Activated CD4-positive, alpha-beta memory T cell treated with anti-CD3 and anti-CD28 coated beads for 36 hours (primary cell): ENCODE measurements around the gene MED16. TPM values are rescaled to one million over a fixed set of nuclear protein-coding genes. Genes with fewer than 3 reads are reported as not detected.

ENCODE experiments used
- CTCF ChIA-PET: fragments of 350-600 bp; sonication (Branson Sonifier 250); formaldehyde crosslinking; loops from one replicate; lab custom pipeline; 2021; ENCODE audit warnings: antibody characterized with exemption, inconsistent platforms; lab: Charles Lee
- POLR2A ChIA-PET: fragments of 350-600 bp; sonication (Branson Sonifier 250); formaldehyde crosslinking; loops from one replicate; lab custom pipeline; 2021; ENCODE audit warnings: antibody characterized with exemption; lab: Charles Lee
- DNase-seq: peaks from one replicate; pipeline ENCODE4 v3.0.0-alpha.2; 2020
- H3K27ac Mint-ChIP-seq: one replicate; pipeline ENCODE4 v1.8.0; 2021; ENCODE audit warnings: mixed read lengths
- H3K27me3 Mint-ChIP-seq: one replicate; pipeline ENCODE4 v1.8.0; 2021; ENCODE audit warnings: mixed read lengths
- H3K36me3 Mint-ChIP-seq: one replicate; pipeline ENCODE4 v1.8.0; 2021; ENCODE audit warnings: mixed read lengths
- H3K4me1 Mint-ChIP-seq: one replicate; pipeline ENCODE4 v1.8.0; 2021; ENCODE audit warnings: low read depth, mixed read lengths
- H3K4me3 Mint-ChIP-seq: one replicate; pipeline ENCODE4 v1.8.0; 2021; ENCODE audit warnings: mild to moderate bottlenecking, mixed read lengths
- H3K9me3 Mint-ChIP-seq: one replicate; pipeline ENCODE4 v1.8.0; 2021; ENCODE audit warnings: mixed read lengths
- intact Hi-C: fragments of 100-400 bp; cut with micrococcal nuclease; formaldehyde crosslinking; loops from one replicate; pipeline ENCODE4 v1.15.1; 2023
- total RNA-seq, 2 experiments: library from RNA; stranded (reverse); gene quantifications; one replicate each; pipeline ENCODE4 v1.2.3, GENCODE V29; 2021

Gene MED16
- total RNA-seq, 2 experiments from 2014 or later, result 58.9 to 62.7 TPM

DNA sequence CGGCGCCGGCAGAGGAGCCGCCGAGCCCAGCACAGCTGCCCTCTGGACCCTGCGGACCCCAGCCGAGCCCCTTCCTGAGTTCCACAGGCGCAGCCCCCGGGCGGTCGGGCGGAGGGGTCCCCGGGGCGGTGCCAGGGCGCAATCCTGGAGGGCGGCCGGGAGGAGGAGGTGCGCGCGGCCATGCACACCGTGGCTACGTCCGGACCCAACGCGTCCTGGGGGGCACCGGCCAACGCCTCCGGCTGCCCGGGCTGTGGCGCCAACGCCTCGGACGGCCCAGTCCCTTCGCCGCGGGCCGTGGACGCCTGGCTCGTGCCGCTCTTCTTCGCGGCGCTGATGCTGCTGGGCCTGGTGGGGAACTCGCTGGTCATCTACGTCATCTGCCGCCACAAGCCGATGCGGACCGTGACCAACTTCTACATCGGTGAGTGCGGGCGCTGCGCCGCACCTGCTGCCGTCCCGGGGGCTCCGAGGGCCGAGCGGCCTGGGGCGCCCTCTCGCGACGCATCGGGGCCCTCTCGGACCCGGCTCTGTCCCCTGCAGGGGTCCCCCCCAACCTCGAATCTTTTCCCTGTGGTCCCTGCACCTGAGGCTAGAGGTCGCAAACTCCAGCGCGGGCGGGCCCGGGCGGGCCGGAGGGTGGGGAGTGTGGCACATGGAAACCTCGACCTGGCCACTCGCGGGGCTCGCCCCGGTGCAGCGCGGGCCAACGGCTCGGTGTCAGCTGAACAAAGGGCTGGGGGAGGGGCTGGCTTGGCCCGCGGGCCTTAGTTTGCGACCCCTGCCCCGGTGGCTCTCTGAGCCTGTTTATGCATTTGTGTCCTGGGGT, 24.6 kb upstream of the MED16 start, which contains the start of gene KISS1R:
TSS of gene KISS1R (plus strand) at position 11 of the 829 bp plus-strand sequence. CDS start at position 181, 170 bp downstream.
- DNase-seq, result peak; percentile 70
- H3K4me1 Mint-ChIP-seq, result peaks cover 25% of the 10 kb centered on the region
- no peaks in the 10 kb centered on the region for H3K36me3 Mint-ChIP-seq
- H3K9me3 Mint-ChIP-seq, result no peaks in the 10 kb centered on the region
- ChIA-PET CTCF (interaction anchor here (4.6 to 8.3 kb wide), 2 partner anchors 54 to 66 kb away, joined by 33 to 189 read pairs; partner anchors contain the start of gene WDR18), POLR2A (no interaction called here)
- intact Hi-C loops, result loop anchor here (10.0 kb wide), 1 partner anchor 253 kb away; the partner anchor contains the start of gene RNF126
- peak within 1 kb of the TSS; percentile 72 for H3K4me3 Mint-ChIP-seq
- no peaks in the 10 kb centered on the region for H3K27me3 Mint-ChIP-seq
- H3K27ac Mint-ChIP-seq, result peak within 1 kb of the TSS; percentile 19

DNA sequence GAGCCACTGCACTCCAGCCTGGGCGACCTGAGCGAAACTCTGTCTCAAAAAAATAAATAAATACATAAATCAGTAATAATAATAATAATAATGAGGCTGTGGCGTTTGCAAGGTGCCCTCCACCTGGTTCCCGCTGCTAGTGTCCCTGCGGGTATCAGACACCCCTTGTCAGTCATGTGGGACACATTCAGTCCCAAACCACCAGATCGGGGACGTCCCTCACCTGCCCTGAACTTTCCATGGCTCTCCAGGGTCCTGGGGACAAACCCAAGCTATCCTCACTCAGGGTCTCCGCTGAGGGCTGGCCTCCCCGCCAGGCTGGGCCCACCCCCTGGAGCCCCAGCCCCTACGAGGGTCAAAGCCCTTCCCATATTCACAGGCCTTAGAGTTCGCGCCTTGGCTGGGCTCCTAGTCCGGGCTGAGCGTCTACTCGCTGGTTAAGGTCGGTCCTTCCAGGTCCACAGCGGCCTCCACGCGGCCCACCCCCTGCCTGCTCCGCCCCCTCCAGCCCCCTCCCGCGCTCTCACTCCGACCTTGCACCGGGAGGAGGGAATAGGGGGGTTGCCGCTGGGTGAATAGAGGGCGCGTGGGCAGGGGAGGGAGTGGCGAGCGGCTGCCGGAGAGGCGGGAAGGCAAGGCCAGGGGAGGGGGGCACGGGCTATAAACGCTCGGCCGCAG, 23.8 kb upstream of the MED16 start:
- Mint-ChIP-seq H3K36me3 (no peaks in the 10 kb centered on the region), H3K9me3 (no peaks in the 10 kb centered on the region), H3K4me3 (peak overlapping the region; percentile 51), H3K27ac (no peak overlapping the region), H3K4me1 (peaks cover 22% of the 10 kb centered on the region), H3K27me3 (no peaks in the 10 kb centered on the region)
- POLR2A ChIA-PET, result no interaction called here
- CTCF ChIA-PET, result no interaction called here
- intact Hi-C loops, result loop anchor here (10.0 kb wide), 1 partner anchor 252 kb away; the partner anchor contains the start of gene RNF126
- peak; percentile 59 for DNase-seq

DNA sequence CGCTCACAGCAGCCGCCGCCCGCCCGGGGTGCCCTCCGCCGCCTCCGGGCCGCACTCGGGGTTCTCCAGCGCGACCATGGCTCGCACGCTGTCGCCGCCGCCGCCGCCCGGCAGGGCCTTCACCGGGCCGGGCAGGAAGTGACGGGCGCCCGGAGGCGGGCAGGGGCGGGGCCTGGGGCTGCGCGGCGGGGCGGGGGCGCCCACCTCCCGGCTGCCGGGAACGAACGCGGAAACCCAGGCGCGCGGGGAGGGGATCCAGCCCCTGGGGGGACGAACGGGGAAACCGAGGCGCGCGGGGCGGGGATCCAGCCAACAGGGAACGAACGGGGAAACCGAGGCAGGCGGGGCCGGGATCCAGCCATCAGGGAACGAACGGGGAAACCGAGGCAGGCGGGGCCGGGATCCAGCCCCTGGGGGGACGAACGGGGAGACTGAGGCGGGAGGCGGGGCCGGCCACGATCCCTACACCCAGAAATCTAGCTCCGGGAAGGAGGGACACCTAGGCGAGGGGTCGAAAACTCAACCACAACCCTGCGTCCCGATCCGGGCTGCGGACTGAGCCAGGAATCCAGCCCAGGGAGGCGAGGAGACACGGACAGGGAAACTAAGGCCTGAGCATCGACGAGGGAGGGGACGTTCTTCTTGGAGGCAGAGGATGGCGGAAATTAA, 20.2 kb upstream of the MED16 start, which contains the start of gene R3HDM4:
TSS of gene R3HDM4 (minus strand) at position 140 of the 669 bp plus-strand sequence. CDS start at position 78, 62 bp downstream.
- Mint-ChIP-seq H3K4me1 (peaks cover 31% of the 10 kb centered on the region), H3K4me3 (peak within 1 kb of the TSS; percentile 80), H3K9me3 (no peaks in the 10 kb centered on the region), H3K27ac (peak within 1 kb of the TSS; percentile 92), H3K27me3 (no peaks in the 10 kb centered on the region), H3K36me3 (peaks cover 5% of the 10 kb centered on the region)
- peak; percentile 89 for DNase-seq
- ChIA-PET CTCF (interaction anchor here (0.6 to 1.5 kb wide), 2 partner anchors 50 to 281 kb away, joined by 3 to 6 read pairs; no protein-coding TSS in a partner anchor), POLR2A (interaction anchor here (1.9 kb wide), 1 partner anchor 20 kb away, joined by 5 read pairs; the partner anchor contains the start of genes MED16 and RNU6-9)
- intact Hi-C loops, result loop anchor here (10.0 kb wide), 1 partner anchor 248 kb away; the partner anchor contains the start of gene RNF126

GRCh38 chr19:912181-913079, 19.4 kb upstream of the MED16 start:
- intact Hi-C loops, result loop anchor here (10.0 kb wide), 1 partner anchor 248 kb away; the partner anchor contains the start of gene RNF126
- CTCF ChIA-PET, result interaction anchor here (1.5 kb wide), 1 partner anchor 49 kb away, joined by 6 read pairs; no protein-coding TSS in a partner anchor
- Mint-ChIP-seq H3K27ac (peak overlapping the region; percentile 82), H3K9me3 (no peaks in the 10 kb centered on the region), H3K36me3 (peaks cover 5% of the 10 kb centered on the region), H3K27me3 (no peaks in the 10 kb centered on the region), H3K4me1 (peaks cover 37% of the 10 kb centered on the region), H3K4me3 (peak overlapping the region; percentile 77)
- DNase-seq, result no peak
- POLR2A ChIA-PET, result interaction anchor here (1.9 kb wide), 1 partner anchor 19 kb away, joined by 5 read pairs; the partner anchor contains the start of genes MED16 and RNU6-9

- peak overlapping the region; percentile 67 for H3K4me3 Mint-ChIP-seq
- ChIA-PET POLR2A (no interaction called here), CTCF (interaction anchor here (0.8 to 1.6 kb wide), 2 partner anchors 70 to 142 kb away, joined by 3 read pairs; no protein-coding TSS in a partner anchor)
- no peaks in the 10 kb centered on the region for H3K9me3 Mint-ChIP-seq
- H3K36me3 Mint-ChIP-seq, result peaks cover 5% of the 10 kb centered on the region
- H3K27me3 Mint-ChIP-seq, result no peaks in the 10 kb centered on the region
- H3K4me1 Mint-ChIP-seq, result peaks cover 47% of the 10 kb centered on the region
- intact Hi-C loops, result loop anchor here (10.0 kb wide), 1 partner anchor 247 kb away; the partner anchor contains the start of gene RNF126
- H3K27ac Mint-ChIP-seq, result peak overlapping the region; percentile 70
- DNase-seq, result no peak
Observed at GRCh38 chr19:911197-912033, 18.4 kb upstream of the MED16 start.

DNA sequence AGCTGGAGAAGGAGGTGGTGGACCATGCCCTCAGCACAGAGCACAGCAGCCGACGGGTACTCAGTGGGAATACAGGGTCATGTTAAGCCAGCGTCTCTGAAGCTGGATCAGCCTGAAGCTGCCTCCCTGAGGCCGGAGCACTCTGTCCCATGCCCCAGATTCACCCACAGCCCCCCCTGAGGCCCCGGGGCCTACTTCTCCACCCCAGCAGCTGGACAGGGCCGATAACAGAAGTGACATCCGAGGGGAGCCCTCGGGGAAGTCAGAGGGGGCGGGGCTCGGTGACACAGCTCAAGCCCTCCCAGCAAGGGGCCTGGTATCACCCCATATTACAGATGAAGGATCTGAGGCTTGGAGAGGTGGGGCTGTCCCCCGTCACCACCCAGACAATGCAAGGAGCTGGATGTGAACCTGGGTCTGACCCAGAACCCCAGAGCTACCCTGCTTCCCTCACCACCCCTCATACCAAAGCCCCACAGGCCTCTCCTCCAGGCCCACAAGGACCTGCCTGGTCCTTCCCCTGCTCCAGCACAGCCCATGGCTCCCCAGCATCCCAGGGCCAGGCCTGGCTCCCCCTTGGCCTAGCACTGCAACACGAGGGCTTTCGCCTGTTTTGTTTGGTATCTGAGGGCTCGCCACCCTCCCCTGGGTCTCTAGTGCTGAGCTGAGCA, 14.3 kb upstream of the MED16 start:
- H3K27me3 Mint-ChIP-seq, result no peaks in the 10 kb centered on the region
- CTCF ChIA-PET, result interaction anchor here (1.1 to 1.9 kb wide), 2 partner anchors 14 to 44 kb away, joined by 5 read pairs; no protein-coding TSS in a partner anchor
- POLR2A ChIA-PET, result interaction anchor here (0.6 to 1.6 kb wide), 4 partner anchors 12 to 109 kb away, joined by 3 to 6 read pairs (median 4); no protein-coding TSS in a partner anchor
- H3K27ac Mint-ChIP-seq, result peak overlapping the region; percentile 91
- DNase-seq, result peak; percentile 54
- intact Hi-C loops, result loop anchor here (5.0 kb wide), 1 partner anchor 110 kb away; the partner anchor contains the start of gene PTBP1
- H3K9me3 Mint-ChIP-seq, result no peaks in the 10 kb centered on the region
- H3K4me1 Mint-ChIP-seq, result peaks cover 52% of the 10 kb centered on the region
- no peak overlapping the region for H3K4me3 Mint-ChIP-seq
- H3K36me3 Mint-ChIP-seq, result peaks cover 7% of the 10 kb centered on the region

DNA sequence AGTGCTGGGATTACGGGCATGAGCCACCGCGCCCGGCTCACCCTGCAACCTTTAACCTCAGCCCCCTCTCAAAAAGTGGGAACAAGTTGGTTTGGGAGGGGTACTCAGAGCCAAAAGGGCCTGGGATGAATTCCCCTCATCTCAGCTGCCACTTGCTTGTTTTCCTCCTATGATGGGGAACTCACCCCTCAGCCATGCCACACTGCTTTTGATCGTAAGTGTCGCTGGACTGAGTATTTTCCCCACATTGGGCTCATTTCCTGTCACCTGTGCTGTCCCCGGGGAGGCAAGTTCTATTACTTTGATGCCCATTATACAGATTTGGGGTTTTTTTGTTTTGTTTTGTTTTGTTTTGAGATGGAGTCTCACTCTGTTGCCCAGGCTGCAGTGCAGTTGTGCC, 13.5 kb upstream of the MED16 start:
- Mint-ChIP-seq H3K4me1 (peaks cover 52% of the 10 kb centered on the region), H3K4me3 (no peak overlapping the region), H3K27ac (peak overlapping the region; percentile 91), H3K9me3 (no peaks in the 10 kb centered on the region), H3K27me3 (no peaks in the 10 kb centered on the region), H3K36me3 (peaks cover 12% of the 10 kb centered on the region)
- DNase-seq, result peak; percentile 40
- intact Hi-C loops, result loop anchor here (5.0 kb wide), 1 partner anchor 109 kb away; the partner anchor contains the start of gene PTBP1
- ChIA-PET CTCF (no interaction called here), POLR2A (interaction anchor here (0.6 to 0.8 kb wide), 3 partner anchors 11 to 97 kb away, joined by 3 to 4 read pairs (median 3); no protein-coding TSS in a partner anchor)

DNA sequence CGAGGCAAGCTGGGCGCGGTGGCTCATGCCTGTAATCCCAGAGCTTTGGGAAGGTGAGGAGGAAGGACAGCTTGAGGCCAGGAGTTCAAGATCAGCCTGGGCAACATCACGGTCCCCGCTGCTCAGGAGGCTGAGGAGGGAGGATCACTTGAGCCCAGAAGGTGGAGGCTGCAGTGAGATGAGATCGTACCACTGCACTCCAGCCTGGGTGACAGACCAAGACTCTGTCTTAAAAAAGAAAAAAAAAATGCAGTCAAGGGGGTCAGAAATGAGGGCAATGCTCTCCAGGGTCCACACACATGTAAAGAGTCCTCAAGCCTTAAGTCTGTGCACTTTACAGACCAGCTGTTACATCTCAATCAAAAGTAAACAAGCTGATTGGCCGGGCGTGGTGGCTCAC, 11.6 kb upstream of the MED16 start:
- POLR2A ChIA-PET, result interaction anchor here (1.7 kb wide), 1 partner anchor 31 kb away, joined by 3 read pairs; no protein-coding TSS in a partner anchor
- Mint-ChIP-seq H3K9me3 (no peaks in the 10 kb centered on the region), H3K36me3 (peaks cover 9% of the 10 kb centered on the region), H3K4me1 (peaks cover 50% of the 10 kb centered on the region), H3K4me3 (no peak overlapping the region), H3K27me3 (no peaks in the 10 kb centered on the region), H3K27ac (no peak overlapping the region)
- intact Hi-C loops, result no loop called here
- no peak for DNase-seq
- CTCF ChIA-PET, result no interaction called here

DNA sequence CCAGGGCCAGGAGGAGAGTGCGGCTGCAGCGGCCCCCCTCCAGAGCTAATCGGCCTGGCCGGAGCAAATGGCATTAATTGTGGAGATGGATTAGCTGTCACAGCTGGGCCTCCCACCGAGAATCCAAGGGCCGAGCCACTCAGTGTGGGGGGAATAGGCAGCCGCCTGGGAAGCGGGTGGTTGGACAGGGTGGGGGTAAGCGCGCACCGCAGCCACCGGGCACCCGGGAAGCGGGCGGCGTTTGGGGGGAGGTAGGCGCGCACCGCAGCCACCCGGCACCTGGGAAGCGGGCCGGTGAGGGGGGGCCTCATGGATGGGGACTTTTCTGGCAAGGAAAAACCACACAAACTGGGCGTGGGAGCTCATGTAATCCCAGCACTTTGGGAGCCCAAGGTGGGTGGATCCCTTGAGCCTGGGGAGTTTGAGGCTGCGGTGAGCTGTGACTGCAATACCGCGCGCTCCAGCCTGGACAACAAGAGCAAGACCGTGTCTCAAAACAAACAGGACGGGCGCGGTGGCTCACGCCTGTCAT, 10.3 kb upstream of the MED16 start:
- no peaks in the 10 kb centered on the region for H3K9me3 Mint-ChIP-seq
- intact Hi-C loops, result no loop called here
- DNase-seq, result no peak
- no peak overlapping the region for H3K27ac Mint-ChIP-seq
- peaks cover 38% of the 10 kb centered on the region for H3K4me1 Mint-ChIP-seq
- no peak overlapping the region for H3K4me3 Mint-ChIP-seq
- POLR2A ChIA-PET, result interaction anchor here (1.7 kb wide), 1 partner anchor 30 kb away, joined by 3 read pairs; no protein-coding TSS in a partner anchor
- peaks cover 11% of the 10 kb centered on the region for H3K36me3 Mint-ChIP-seq
- no peaks in the 10 kb centered on the region for H3K27me3 Mint-ChIP-seq
- CTCF ChIA-PET, result no interaction called here
